GM21528 (cell line): ENCODE data around the gene TMEM178A.

Experiments used
- ATAC-seq: cut with Tn5 transposase; IDR thresholded peaks from one replicate; pipeline ENCODE4 v1.9.1; 2021; ENCODE audit warnings: mild to moderate bottlenecking, moderate library complexity; ENCODE audit not compliant: unreplicated experiment, low FRiP score

TMEM178A gene

GRCh38 chr2:39673018-39673417 is 7.3 kb downstream of the TMEM178A start:
- ATAC-seq = no peak

- ATAC-seq = no peak
These were observed 10.6 kb downstream of the TMEM178A start for GRCh38 chr2:39676342-39676741.

- no peak for ATAC-seq
These were observed 12.5 kb downstream of the TMEM178A start for GRCh38 chr2:39678170-39678569.

GRCh38 chr2:39679805-39680204 is 14.1 kb downstream of the TMEM178A start:
- ATAC-seq = no peak

DNA sequence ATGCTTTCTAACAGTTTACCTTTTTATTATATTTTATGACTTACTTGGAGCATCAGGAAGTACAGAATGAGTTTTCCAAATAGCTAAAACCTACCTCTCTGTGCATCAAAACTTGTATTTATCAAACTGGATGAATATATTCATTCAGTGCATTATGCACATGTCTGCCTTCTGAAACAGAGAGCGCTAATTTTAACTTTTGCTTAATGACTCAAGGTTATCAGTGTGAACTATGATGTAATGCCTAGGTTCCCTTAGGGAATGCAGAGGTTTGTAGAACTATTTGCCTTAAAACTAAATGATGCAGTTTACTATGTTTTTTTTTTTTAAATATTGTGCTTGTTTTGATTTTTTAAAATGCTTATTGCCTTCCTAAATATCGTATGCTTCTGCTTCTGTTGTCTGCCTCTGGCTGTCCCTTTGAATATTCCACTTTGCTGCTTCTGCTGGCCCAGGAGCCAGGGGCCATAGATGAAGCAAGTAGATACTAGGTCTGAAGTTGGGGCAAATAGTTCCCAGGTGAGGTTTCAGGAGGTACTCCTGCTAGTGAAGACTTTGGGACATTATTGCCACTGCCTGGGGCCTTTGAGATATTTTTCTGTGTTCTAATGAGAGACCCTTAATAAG is 16.5 kb downstream of the TMEM178A start:
- no peak for ATAC-seq

DNA sequence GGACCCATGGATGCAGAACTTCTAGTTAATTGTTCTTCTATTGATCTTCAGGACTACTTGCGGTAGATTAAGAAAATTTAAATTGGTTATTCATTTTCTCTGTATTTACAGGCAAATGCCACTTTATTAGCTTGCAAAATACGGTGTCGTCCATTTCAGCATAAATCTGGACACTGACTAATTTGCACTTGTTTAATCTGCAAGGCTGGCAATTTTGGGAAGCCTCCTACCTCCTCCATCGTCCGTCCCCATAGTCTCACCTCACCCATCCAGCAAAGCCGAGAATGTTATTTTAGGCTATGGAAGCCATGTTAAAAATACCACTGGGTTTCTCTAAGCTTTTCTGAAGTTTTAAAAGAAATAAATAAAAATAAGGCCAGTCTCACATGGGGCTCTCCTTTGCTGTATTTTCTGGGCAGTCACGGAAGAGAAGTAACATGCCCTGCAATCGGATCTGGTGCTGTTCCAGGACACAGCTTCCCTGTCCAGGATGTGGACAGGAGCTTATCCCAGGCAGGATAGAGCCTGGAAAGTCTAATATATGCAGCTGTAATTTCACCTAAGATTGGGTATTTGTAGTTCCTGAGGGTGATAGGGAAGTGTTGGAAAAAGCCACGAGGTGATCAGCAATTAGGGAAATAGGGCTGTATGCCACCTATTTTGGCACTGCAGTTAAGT is 17.4 kb downstream of the TMEM178A start:
- ATAC-seq = no peak

DNA sequence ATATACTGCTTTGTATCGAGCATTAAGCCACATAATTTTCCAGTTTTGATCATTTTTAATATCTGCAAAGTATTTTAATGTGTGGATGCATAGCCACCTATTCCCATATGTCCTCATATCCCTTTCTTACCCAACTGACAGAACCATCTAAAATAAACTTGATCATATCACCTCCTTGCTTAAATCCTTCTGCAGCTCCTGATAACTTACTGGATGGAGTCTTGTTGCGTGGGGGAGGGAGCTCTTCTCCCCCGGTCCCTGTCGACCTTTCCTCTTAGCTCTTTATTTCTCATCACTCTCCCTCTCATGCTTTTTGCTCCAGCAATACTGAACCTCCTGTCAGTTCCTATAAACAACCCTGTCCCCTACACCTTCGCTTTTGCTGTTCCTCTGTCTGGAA is 18.7 kb downstream of the TMEM178A start:
- no peak for ATAC-seq

- ATAC-seq = no peak
These were observed 19.4 kb downstream of the TMEM178A start for GRCh38 chr2:39685126-39685525.

GRCh38 chr2:39686456-39686855 is 20.7 kb downstream of the TMEM178A start:
- ATAC-seq = no peak

- no peak for ATAC-seq
These were observed 22.5 kb downstream of the TMEM178A start for GRCh38 chr2:39688181-39688580.

GRCh38 chr2:39689272-39689841 is 23.6 kb downstream of the TMEM178A start:
- no peak for ATAC-seq

DNA sequence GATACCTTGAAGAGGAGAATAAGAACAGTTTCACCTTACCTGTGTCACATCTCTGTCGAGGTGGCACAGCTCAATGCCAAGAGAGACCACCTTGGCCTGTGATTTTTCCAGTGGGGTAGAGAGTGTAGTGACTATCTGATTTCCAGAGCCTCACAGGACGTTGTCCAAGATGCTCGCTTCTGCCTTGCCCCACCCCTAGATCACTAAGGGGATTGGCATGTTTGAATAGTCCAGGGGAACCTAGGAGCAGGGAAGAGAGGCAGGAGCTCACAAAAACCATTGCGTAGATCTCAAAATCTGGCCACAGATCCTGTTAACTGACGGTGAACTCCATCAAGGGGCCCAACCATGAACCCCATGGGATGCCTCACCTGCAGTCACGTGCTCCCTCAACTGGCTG is 24.2 kb downstream of the TMEM178A start:
- ATAC-seq = no peak

- ATAC-seq = no peak
These were observed 27.5 kb downstream of the TMEM178A start for GRCh38 chr2:39693245-39693644.

DNA sequence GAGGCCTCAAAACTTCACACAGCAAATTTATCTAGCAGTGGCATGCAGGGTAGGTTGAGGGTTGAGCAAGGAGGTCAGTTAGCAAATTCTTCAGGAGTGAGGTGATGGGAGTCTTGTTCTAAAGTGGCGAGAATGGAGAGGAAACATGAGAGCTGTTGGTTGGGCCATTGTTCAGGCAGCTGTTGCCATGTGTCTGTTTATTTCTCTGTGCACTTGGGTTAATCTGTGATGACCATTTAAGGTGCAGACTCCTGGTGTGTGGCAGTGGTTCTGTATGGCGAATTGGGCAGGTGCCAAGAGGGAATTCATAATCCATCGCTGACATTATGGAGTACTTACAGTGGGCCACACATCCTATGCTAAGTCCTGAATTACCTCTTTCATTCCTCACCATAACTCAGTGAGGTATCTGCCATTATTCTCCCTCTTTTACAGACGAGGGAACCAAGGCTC is 30.4 kb downstream of the TMEM178A start:
- no peak for ATAC-seq

- ATAC-seq = no peak
These were observed 31.1 kb downstream of the TMEM178A start for GRCh38 chr2:39696838-39697237.

GRCh38 chr2:39697454-39697853 is 31.7 kb downstream of the TMEM178A start:
- ATAC-seq = no peak

GRCh38 chr2:39701137-39701536 is 35.4 kb downstream of the TMEM178A start:
- no peak for ATAC-seq

GRCh38 chr2:39703181-39703872 is 37.6 kb downstream of the TMEM178A start:
- no peak for ATAC-seq

DNA sequence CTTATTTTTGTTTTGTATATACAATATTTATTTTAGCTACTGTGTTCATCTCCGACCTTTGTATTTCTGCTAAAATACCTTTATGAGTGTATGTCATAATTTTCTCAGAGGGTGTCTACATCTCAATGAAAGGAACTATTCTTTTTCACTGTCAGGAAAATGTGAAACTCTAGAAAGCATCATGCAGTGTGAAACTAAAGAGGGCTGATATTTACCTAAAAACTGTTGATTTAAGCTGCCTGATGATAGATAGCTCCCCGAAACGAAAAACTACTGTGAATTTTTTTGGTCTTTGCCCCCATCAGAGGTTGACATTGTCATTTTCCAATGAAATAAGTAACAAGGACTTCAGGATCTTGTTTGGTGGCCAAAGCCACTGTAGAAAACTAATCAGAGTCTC is 38.8 kb downstream of the TMEM178A start:
- no peak for ATAC-seq

GRCh38 chr2:39705638-39706037 is 39.9 kb downstream of the TMEM178A start:
- no peak for ATAC-seq

- ATAC-seq = no peak
These were observed 40.6 kb downstream of the TMEM178A start for GRCh38 chr2:39706312-39706711.
